Panc1 (cell line): Measurements from ENCODE around the gene TMEM163. TPM values are rescaled to one million over a fixed set of nuclear protein-coding genes. Genes with fewer than 3 reads are reported as not detected.

ENCODE experiments used
- ATAC-seq: fragments of 200-7000 bp; cut with Tn5 transposase; 2 replicates; pipeline ENCODE4 v1.9.1; 2020; ENCODE audit warnings: mild to moderate bottlenecking, moderate library complexity
- BruUV-seq: library from RNA; stranded (reverse); fragments of 400-500 nt; replicated peaks from 2 replicates; lab custom pipeline; 2021; lab: Mats Ljungman, UMichigan
- CTCF ChIA-PET: fragments of 300-600 bp; sonication (Branson Sonifier 250); formaldehyde crosslinking; loops from one replicate; lab custom pipeline; 2022; ENCODE audit warnings: antibody characterized with exemption; lab: Charles Lee
- POLR2A ChIA-PET: fragments of 300-600 bp; sonication (Branson Sonifier 250); formaldehyde crosslinking; loops from one replicate; lab custom pipeline; 2022; ENCODE audit warnings: antibody characterized with exemption; lab: Charles Lee
- DNase-seq: peaks from one replicate; pipeline ENCODE4 v3.0.0-alpha.2; 2010; ENCODE audit warnings: low read depth, low spot score
- H3K27ac ChIP-seq: 2 replicates; pipeline ENCODE4 v1.5.1; 2011; ENCODE audit warnings: mild to moderate bottlenecking, low read length, inconsistent platforms
- H3K27me3 ChIP-seq: fragments of 200-500 bp; sonication (Bioruptor generic); 2 replicates; pipeline ENCODE4 v1.6.0; 2014; ENCODE audit warnings: low read length, inconsistent platforms; ENCODE audit not compliant: control insufficient read depth, insufficient read depth
- H3K36me3 ChIP-seq: fragments of 200-500 bp; sonication (Bioruptor generic); 2 replicates; pipeline ENCODE4 v1.5.1; 2014; ENCODE audit warnings: inconsistent platforms, mild to moderate bottlenecking, low read length, moderate library complexity; ENCODE audit not compliant: control insufficient read depth, insufficient read depth
- H3K4me1 ChIP-seq: 2 replicates; pipeline ENCODE4 v1.5.1; 2011; ENCODE audit warnings: inconsistent platforms, mild to moderate bottlenecking, low read length, moderate library complexity; ENCODE audit not compliant: control insufficient read depth, insufficient read depth
- H3K4me3 ChIP-seq, 2 experiments: 2 replicates each; pipeline ENCODE4 v1.5.1; 2011 to 2012; ENCODE audit warnings: low read depth in 2 of 2, low read length in 2 of 2, mild to moderate bottlenecking in 2 of 2, inconsistent platforms in 1 of 2, moderate library complexity in 1 of 2
- H3K9me3 ChIP-seq: fragments of 200-500 bp; sonication (Bioruptor generic); 2 replicates; pipeline ENCODE4 v1.5.1; 2014; ENCODE audit warnings: low read depth, mild to moderate bottlenecking, inconsistent platforms, low read length, moderate library complexity; ENCODE audit not compliant: control insufficient read depth, insufficient read depth
- POLR2AphosphoS5 ChIP-seq: IDR thresholded peaks from 2 replicates; pipeline ENCODE4 v1.6.1; 2012; ENCODE audit warnings: mild to moderate bottlenecking, low read depth, low read length, moderate library complexity
- SIN3A ChIP-seq: IDR thresholded peaks from 2 replicates; pipeline ENCODE4 v1.6.1; 2012; ENCODE audit warnings: low read depth, mild to moderate bottlenecking, low read length, moderate library complexity, borderline replicate concordance; ENCODE audit not compliant: insufficient read depth
- TCF7L2 ChIP-seq: IDR thresholded peaks from 2 replicates; pipeline ENCODE4 v1.6.1; 2011; ENCODE audit warnings: mild to moderate bottlenecking, low read depth, low read length, inconsistent platforms
- in situ Hi-C: cut with HindIII; loops from 2 replicates; pipeline ENCODE4 v1.10.0; 2016; ENCODE audit warnings: low sequenced_read_pairs, low pct_unique_long_range_greater_than_20kb
- intact Hi-C: fragments of 100-400 bp; cut with micrococcal nuclease; formaldehyde crosslinking; loops from one replicate; pipeline ENCODE4 v1.10.0; 2022; ENCODE audit not compliant: unreplicated experiment
- total RNA-seq: library from RNA; stranded (reverse); gene quantifications from one replicate; pipeline ENCODE4 v1.2.1, GENCODE V29; 2021; ENCODE audit not compliant: unreplicated experiment
- TF ChIP-seq, protein P1 (sequence below): fragments of 450-650 bp; IDR thresholded peaks from 2 replicates; pipeline ENCODE4 v1.5.1; 2017; ENCODE audit warnings: mild to moderate bottlenecking
- TF ChIP-seq, protein P2 (sequence below), 2 experiments: IDR thresholded peaks; 2 replicates each; pipeline ENCODE4 v1.6.1; 2011 to 2012; ENCODE audit warnings: low read depth in 2 of 2, control low read depth in 1 of 2, low read length in 1 of 2, mild to moderate bottlenecking in 1 of 2, moderate library complexity in 1 of 2; ENCODE audit not compliant: insufficient read depth in 1 of 2

Gene TMEM163
- total RNA-seq, 1 experiment from 2014 or later: not detected

DNA sequence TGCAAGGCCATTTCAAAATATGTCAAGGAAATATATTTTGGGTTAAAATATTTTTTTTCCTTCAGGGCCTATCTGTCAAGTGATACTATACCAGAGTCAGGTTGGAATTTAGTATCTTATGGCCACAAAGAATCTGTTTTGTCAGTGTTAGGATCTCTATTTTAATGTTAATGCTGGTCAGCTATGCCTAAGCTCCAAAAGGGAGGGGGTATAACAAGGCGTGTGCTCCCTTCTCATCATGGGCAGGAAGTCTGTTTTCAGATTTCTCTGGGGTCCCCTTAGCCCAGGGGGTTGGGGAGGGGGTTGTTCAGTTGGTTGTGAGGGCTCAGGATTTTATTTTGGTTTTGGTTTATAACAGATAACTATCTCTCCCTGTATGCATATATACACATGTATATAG is 126.4 kb downstream of the TMEM163 start:
- no peaks in the 10 kb centered on the region for H3K27me3 ChIP-seq
- no peak overlapping the region for H3K27ac ChIP-seq
- H3K9me3 ChIP-seq: 0 out of 2 replicates have a peak, but pooled peaks cover 5% of the 10 kb centered on the region
- no peaks in the 10 kb centered on the region for H3K4me1 ChIP-seq
- BruUV-seq: no TSS peak
- ChIA-PET POLR2A (no interaction called here), CTCF (no interaction called here)
- in situ Hi-C loops: no loop called here
- DNase-seq: no peak
- H3K36me3 ChIP-seq: no peaks in the 10 kb centered on the region
- TF ChIP-seq TCF7L2 (no peak), POLR2AphosphoS5 (no peak), SIN3A (no peak)
- TF ChIP-seq, protein P1, sequence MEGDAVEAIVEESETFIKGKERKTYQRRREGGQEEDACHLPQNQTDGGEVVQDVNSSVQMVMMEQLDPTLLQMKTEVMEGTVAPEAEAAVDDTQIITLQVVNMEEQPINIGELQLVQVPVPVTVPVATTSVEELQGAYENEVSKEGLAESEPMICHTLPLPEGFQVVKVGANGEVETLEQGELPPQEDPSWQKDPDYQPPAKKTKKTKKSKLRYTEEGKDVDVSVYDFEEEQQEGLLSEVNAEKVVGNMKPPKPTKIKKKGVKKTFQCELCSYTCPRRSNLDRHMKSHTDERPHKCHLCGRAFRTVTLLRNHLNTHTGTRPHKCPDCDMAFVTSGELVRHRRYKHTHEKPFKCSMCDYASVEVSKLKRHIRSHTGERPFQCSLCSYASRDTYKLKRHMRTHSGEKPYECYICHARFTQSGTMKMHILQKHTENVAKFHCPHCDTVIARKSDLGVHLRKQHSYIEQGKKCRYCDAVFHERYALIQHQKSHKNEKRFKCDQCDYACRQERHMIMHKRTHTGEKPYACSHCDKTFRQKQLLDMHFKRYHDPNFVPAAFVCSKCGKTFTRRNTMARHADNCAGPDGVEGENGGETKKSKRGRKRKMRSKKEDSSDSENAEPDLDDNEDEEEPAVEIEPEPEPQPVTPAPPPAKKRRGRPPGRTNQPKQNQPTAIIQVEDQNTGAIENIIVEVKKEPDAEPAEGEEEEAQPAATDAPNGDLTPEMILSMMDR: no peak
- TF ChIP-seq, protein P2, sequence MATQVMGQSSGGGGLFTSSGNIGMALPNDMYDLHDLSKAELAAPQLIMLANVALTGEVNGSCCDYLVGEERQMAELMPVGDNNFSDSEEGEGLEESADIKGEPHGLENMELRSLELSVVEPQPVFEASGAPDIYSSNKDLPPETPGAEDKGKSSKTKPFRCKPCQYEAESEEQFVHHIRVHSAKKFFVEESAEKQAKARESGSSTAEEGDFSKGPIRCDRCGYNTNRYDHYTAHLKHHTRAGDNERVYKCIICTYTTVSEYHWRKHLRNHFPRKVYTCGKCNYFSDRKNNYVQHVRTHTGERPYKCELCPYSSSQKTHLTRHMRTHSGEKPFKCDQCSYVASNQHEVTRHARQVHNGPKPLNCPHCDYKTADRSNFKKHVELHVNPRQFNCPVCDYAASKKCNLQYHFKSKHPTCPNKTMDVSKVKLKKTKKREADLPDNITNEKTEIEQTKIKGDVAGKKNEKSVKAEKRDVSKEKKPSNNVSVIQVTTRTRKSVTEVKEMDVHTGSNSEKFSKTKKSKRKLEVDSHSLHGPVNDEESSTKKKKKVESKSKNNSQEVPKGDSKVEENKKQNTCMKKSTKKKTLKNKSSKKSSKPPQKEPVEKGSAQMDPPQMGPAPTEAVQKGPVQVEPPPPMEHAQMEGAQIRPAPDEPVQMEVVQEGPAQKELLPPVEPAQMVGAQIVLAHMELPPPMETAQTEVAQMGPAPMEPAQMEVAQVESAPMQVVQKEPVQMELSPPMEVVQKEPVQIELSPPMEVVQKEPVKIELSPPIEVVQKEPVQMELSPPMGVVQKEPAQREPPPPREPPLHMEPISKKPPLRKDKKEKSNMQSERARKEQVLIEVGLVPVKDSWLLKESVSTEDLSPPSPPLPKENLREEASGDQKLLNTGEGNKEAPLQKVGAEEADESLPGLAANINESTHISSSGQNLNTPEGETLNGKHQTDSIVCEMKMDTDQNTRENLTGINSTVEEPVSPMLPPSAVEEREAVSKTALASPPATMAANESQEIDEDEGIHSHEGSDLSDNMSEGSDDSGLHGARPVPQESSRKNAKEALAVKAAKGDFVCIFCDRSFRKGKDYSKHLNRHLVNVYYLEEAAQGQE (IDR thresholded peaks at IDR 0.05; ENCODE audit: insufficient read depth in 1 of 2, low read depth in 2 of 2, low read length in 1 of 2): no peak
- no peak for ATAC-seq
- intact Hi-C loops: no loop called here
- H3K4me3 ChIP-seq: no peak overlapping the region

DNA sequence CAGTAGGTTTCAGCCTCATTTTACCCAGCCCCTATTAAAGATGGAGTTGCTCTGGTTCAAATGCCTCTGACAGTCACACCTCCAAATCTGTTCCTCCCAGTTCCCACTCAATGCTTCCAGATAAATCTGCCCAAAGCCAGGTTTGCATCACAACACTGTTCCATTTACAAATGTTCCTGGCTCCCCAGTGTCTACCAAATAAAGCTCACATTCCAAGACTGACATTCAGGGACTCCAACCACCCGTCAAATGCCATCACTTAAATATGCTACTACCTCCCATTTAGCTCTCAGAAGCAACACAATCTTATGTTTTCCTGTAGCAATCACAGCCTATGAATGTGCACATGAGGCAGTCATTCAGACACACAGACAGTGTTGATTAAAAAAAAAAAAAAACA is 127.3 kb downstream of the TMEM163 start:
- DNase-seq (no peak), ATAC-seq (no peak)
- in situ Hi-C loops: no loop called here
- no peaks in the 10 kb centered on the region for H3K27me3 ChIP-seq
- TF ChIP-seq TCF7L2 (no peak), POLR2AphosphoS5 (no peak), SIN3A (no peak)
- TF ChIP-seq, protein P2 (IDR thresholded peaks at IDR 0.05; ENCODE audit: insufficient read depth in 1 of 2, low read depth in 2 of 2, low read length in 1 of 2): no peak
- TF ChIP-seq, protein P1: no peak
- H3K9me3 ChIP-seq: 0 out of 2 replicates have a peak, but pooled peaks cover 5% of the 10 kb centered on the region
- ChIA-PET POLR2A (no interaction called here), CTCF (no interaction called here)
- BruUV-seq: no TSS peak
- no peaks in the 10 kb centered on the region for H3K36me3 ChIP-seq
- H3K4me3 ChIP-seq: no peak overlapping the region
- no peaks in the 10 kb centered on the region for H3K4me1 ChIP-seq
- intact Hi-C loops: no loop called here
- H3K27ac ChIP-seq: no peak overlapping the region
